Calu3 (cell line): ENCODE data around the gene TOR1AIP1. TPM values are rescaled to one million over a fixed set of nuclear protein-coding genes. Genes with fewer than 3 reads are reported as not detected.
A peak's percentile ranks its signal among the peaks of the same experiment; 100 is the strongest.

Source experiments
- BruUV-seq: library from RNA; stranded (reverse); fragments of 400-500 nt; replicated peaks from 2 replicates; lab custom pipeline; 2021; lab: Mats Ljungman, UMichigan
- CTCF ChIA-PET: fragments of 300-600 bp; sonication (Branson Sonifier 250); formaldehyde crosslinking; loops from one replicate; lab custom pipeline; 2022; ENCODE audit warnings: antibody characterized with exemption; lab: Charles Lee
- DNase-seq: peaks from one replicate; pipeline ENCODE4 v3.0.0; 2022
- H3K27ac Mint-ChIP-seq: one replicate; pipeline ENCODE4 v1.8.0; 2022; ENCODE audit warnings: mixed read lengths; ENCODE audit not compliant: unreplicated experiment
- H3K27me3 Mint-ChIP-seq: one replicate; pipeline ENCODE4 v1.8.0; 2022; ENCODE audit warnings: mixed read lengths; ENCODE audit not compliant: unreplicated experiment
- H3K36me3 Mint-ChIP-seq: one replicate; pipeline ENCODE4 v1.8.0; 2022; ENCODE audit warnings: mild to moderate bottlenecking, moderate library complexity, mixed read lengths; ENCODE audit not compliant: insufficient read depth, unreplicated experiment
- H3K4me1 Mint-ChIP-seq: one replicate; pipeline ENCODE4 v1.8.0; 2022; ENCODE audit warnings: mild to moderate bottlenecking, low read depth, mixed read lengths; ENCODE audit not compliant: unreplicated experiment
- H3K4me3 Mint-ChIP-seq: one replicate; pipeline ENCODE4 v1.8.0; 2022; ENCODE audit warnings: mild to moderate bottlenecking, low read depth, moderate library complexity, mixed read lengths; ENCODE audit not compliant: unreplicated experiment
- H3K9me3 Mint-ChIP-seq: one replicate; pipeline ENCODE4 v1.8.0; 2022; ENCODE audit warnings: low read depth, mixed read lengths; ENCODE audit not compliant: unreplicated experiment
- CTCF ChIP-seq: fragments of 200-600 bp; IDR thresholded peaks from one replicate; pipeline ENCODE4 v1.8.0; 2022; ENCODE audit warnings: antibody characterized with exemption; ENCODE audit not compliant: unreplicated experiment
- intact Hi-C: fragments of 100-400 bp; cut with micrococcal nuclease; formaldehyde crosslinking; loops from one replicate; pipeline ENCODE4 v1.10.0; 2022; ENCODE audit not compliant: unreplicated experiment
- total RNA-seq: library from RNA; stranded (reverse); gene quantifications from 2 replicates; pipeline ENCODE4 v1.2.3, GENCODE V29; 2022

The TOR1AIP1 gene
- total RNA-seq, 1 experiment from 2014 or later, result 46.7 TPM

- no peak for DNase-seq
- H3K27ac Mint-ChIP-seq, result no peak overlapping the region
- intact Hi-C loops, result no loop called here
- no peaks in the 10 kb centered on the region for H3K9me3 Mint-ChIP-seq
- H3K27me3 Mint-ChIP-seq, result no peaks in the 10 kb centered on the region
- CTCF ChIA-PET, result no interaction called here
- peaks cover 44% of the 10 kb centered on the region for H3K4me1 Mint-ChIP-seq
- H3K36me3 Mint-ChIP-seq, result peaks cover 31% of the 10 kb centered on the region
- no TSS peak for BruUV-seq
- H3K4me3 Mint-ChIP-seq, result no peak overlapping the region
- no peak for TF ChIP-seq CTCF
These were observed 10.1 kb upstream of the TOR1AIP1 start for GRCh38 chr1:179871940-179872339.

GRCh38 chr1:179872558-179872957, 9.5 kb upstream of the TOR1AIP1 start:
- no peaks in the 10 kb centered on the region for H3K27me3 Mint-ChIP-seq
- intact Hi-C loops, result no loop called here
- H3K4me3 Mint-ChIP-seq, result no peak overlapping the region
- CTCF ChIA-PET, result no interaction called here
- H3K9me3 Mint-ChIP-seq, result no peaks in the 10 kb centered on the region
- TF ChIP-seq CTCF, result no peak
- peaks cover 44% of the 10 kb centered on the region for H3K4me1 Mint-ChIP-seq
- BruUV-seq, result no TSS peak
- DNase-seq, result no peak
- peaks cover 33% of the 10 kb centered on the region for H3K36me3 Mint-ChIP-seq
- H3K27ac Mint-ChIP-seq, result no peak overlapping the region

GRCh38 chr1:179873438-179873851, 8.6 kb upstream of the TOR1AIP1 start:
- Mint-ChIP-seq H3K9me3 (no peaks in the 10 kb centered on the region), H3K27me3 (no peaks in the 10 kb centered on the region), H3K36me3 (peaks cover 34% of the 10 kb centered on the region), H3K4me3 (no peak overlapping the region), H3K27ac (no peak overlapping the region), H3K4me1 (peaks cover 53% of the 10 kb centered on the region)
- no TSS peak for BruUV-seq
- intact Hi-C loops, result no loop called here
- no peak for DNase-seq
- no peak for TF ChIP-seq CTCF
- CTCF ChIA-PET, result no interaction called here

GRCh38 chr1:179875596-179876299, 6.3 kb upstream of the TOR1AIP1 start:
- TF ChIP-seq CTCF, result no peak
- CTCF ChIA-PET, result interaction anchor here (0.9 to 1.1 kb wide), 3 partner anchors 8 to 169 kb away, joined by 3 to 9 read pairs (median 3); no protein-coding TSS in a partner anchor

More at GRCh38 chr1:179875596-179876299, 6.3 kb upstream of the TOR1AIP1 start:
- H3K4me1 Mint-ChIP-seq, result peaks cover 68% of the 10 kb centered on the region
- peak overlapping the region; percentile 95 for H3K27ac Mint-ChIP-seq
- no TSS peak for BruUV-seq
- no peaks in the 10 kb centered on the region for H3K9me3 Mint-ChIP-seq
- DNase-seq, result no peak
- peaks cover 34% of the 10 kb centered on the region for H3K36me3 Mint-ChIP-seq
- H3K27me3 Mint-ChIP-seq, result no peaks in the 10 kb centered on the region
- intact Hi-C loops, result loop anchor here (2.0 kb wide), 1 partner anchor 281 kb away; no protein-coding TSS in a partner anchor
- H3K4me3 Mint-ChIP-seq, result peak overlapping the region; percentile 79
